Measurements from ENCODE around the gene PPA1. TPM values are rescaled to one million over a fixed set of nuclear protein-coding genes. Genes with fewer than 3 reads are reported as not detected.
"Not testable (repeated sequence)": the region's sequence is repeated elsewhere in the genome, so short reads cannot be mapped to it uniquely, and the experiment has no call there.

PPA1 gene
- total RNA-seq, 1 experiment from 2014 or later = 234 TPM

GRCh38 chr10:70258216-70258615, 25.0 kb upstream of the PPA1 start:
- BruUV-seq (replicated peaks) = no TSS peak
- no peak for DNase-seq (ENCODE audit: low read depth, low spot score)
- H4K20me1 ChIP-seq (ENCODE audit: insufficient read depth) = no peaks in the 10 kb centered on the region
- peaks cover 19 to 37% of the 10 kb centered on the region in 2 experiments for H3K4me1 ChIP-seq (ENCODE audit: control insufficient read depth in 1 of 2, insufficient read depth in 2 of 2, low read length in 2 of 2)
- H3K27me3 ChIP-seq (ENCODE audit: insufficient read depth, low read length) = peaks cover 5% of the 10 kb centered on the region; the same call in 1 of the 2 replicates
- no peak overlapping the region for H3K4me2 ChIP-seq (ENCODE audit: low read length)
- no peak for ATAC-seq
- peaks cover 3 to 10% of the 10 kb centered on the region in 2 experiments; a peak in 2 of 4 replicates for H3K9me3 ChIP-seq (ENCODE audit: control insufficient read depth in 1 of 2, insufficient read depth in 1 of 2, low read depth in 1 of 2, low read length in 2 of 2)
- CTCF ChIA-PET = no interaction called here
- H3K4me3 ChIP-seq (replicated peaks in 1 of 2; ENCODE audit: low read depth in 1 of 2, low read length in 2 of 2) = no peak overlapping the region
- H3K9me2 ChIP-seq (ENCODE audit: insufficient read depth) = no peaks in the 10 kb centered on the region
- POLR2A ChIA-PET = no interaction called here
- no peak overlapping the region for H3K9ac ChIP-seq (ENCODE audit: low read length)
- H2AFZ ChIP-seq (ENCODE audit: low read depth, low read length, poor library complexity, severe bottlenecking) = no peak overlapping the region
- no peaks in the 10 kb centered on the region for H3K36me3 ChIP-seq (ENCODE audit: control insufficient read depth in 1 of 2, insufficient read depth in 2 of 2, low read length in 2 of 2)
- no peak overlapping the region for H3K27ac ChIP-seq (ENCODE audit: low read depth, low read length)
- RAD21 ChIA-PET (ENCODE audit: low non-redundant PET in 1 of 2, low total read pairs in 2 of 2, uncharacterized antibody in 2 of 2, unreplicated experiment in 2 of 2) = no interaction called here
- TF ChIP-seq POLR2AphosphoS5 (IDR thresholded peaks at IDR 0.05; ENCODE audit: low read depth, low read length) (no peak), MAX (IDR thresholded peaks at IDR 0.05) (no peak)
- H3K79me2 ChIP-seq (ENCODE audit: insufficient read depth, low read length) = no peaks in the 10 kb centered on the region
- intact Hi-C loops (cut with micrococcal nuclease) = no loop called here

- H3K27me3 ChIP-seq (ENCODE audit: insufficient read depth, low read length); H3K4me2 ChIP-seq (ENCODE audit: low read length); H3K9me3 ChIP-seq (ENCODE audit: control insufficient read depth in 1 of 2, insufficient read depth in 1 of 2, low read depth in 1 of 2, low read length in 2 of 2); BruUV-seq (replicated peaks); RAD21 ChIA-PET (ENCODE audit: low non-redundant PET in 1 of 2, low total read pairs in 2 of 2, uncharacterized antibody in 2 of 2, unreplicated experiment in 2 of 2); ATAC-seq; H2AFZ ChIP-seq (ENCODE audit: low read depth, low read length, poor library complexity, severe bottlenecking); H3K27ac ChIP-seq (ENCODE audit: low read depth, low read length); POLR2A ChIA-PET; DNase-seq (ENCODE audit: low read depth, low spot score); H4K20me1 ChIP-seq (ENCODE audit: insufficient read depth); H3K79me2 ChIP-seq (ENCODE audit: insufficient read depth, low read length); H3K9me2 ChIP-seq (ENCODE audit: insufficient read depth); H3K36me3 ChIP-seq (ENCODE audit: control insufficient read depth in 1 of 2, insufficient read depth in 2 of 2, low read length in 2 of 2); CTCF ChIA-PET; H3K9ac ChIP-seq (ENCODE audit: low read length); intact Hi-C loops (cut with micrococcal nuclease); H3K4me3 ChIP-seq (replicated peaks in 1 of 2; ENCODE audit: low read depth in 1 of 2, low read length in 2 of 2): not testable (repeated sequence)
- H3K4me1 ChIP-seq (ENCODE audit: control insufficient read depth in 1 of 2, insufficient read depth in 2 of 2, low read length in 2 of 2) = peaks cover 19 to 37% of the 10 kb centered on the region in 2 experiments
Observed at GRCh38 chr10:70257816-70258215, 24.6 kb upstream of the PPA1 start.

Data from HCT116 (cell line).